Mesenchymal stem cell (in vitro differentiated cells and primary cell): ENCODE results near the gene ELN.
A peak's percentile ranks its signal among the peaks of the same experiment; 100 is the strongest.

Source experiments
- DNase-seq: peaks from one replicate; pipeline ENCODE4 v3.0.0-alpha.2; 2013
- H2AFZ ChIP-seq: one replicate; pipeline ENCODE4 v1.6.1; 2013; ENCODE audit warnings: low read depth, mild to moderate bottlenecking, control low read depth, inconsistent platforms, low read length, moderate library complexity
- H2AK5ac ChIP-seq: 2 replicates; pipeline ENCODE4 v1.6.1; 2013; ENCODE audit warnings: low read length, moderate library complexity, mild to moderate bottlenecking, inconsistent platforms; ENCODE audit not compliant: severe bottlenecking
- H2BK120ac ChIP-seq: one replicate; pipeline ENCODE4 v1.6.1; 2013; ENCODE audit warnings: low read depth, mild to moderate bottlenecking, inconsistent platforms, low read length, moderate library complexity
- H2BK12ac ChIP-seq, 2 experiments: one replicate each; pipeline ENCODE4 v1.6.1; 2013; ENCODE audit warnings: inconsistent platforms in 2 of 2, low read length in 2 of 2, mild to moderate bottlenecking in 2 of 2, moderate library complexity in 2 of 2, control low read depth in 1 of 2
- H2BK15ac ChIP-seq: one replicate; pipeline ENCODE4 v1.6.1; 2013; ENCODE audit warnings: mild to moderate bottlenecking, low read depth, inconsistent platforms; ENCODE audit not compliant: poor library complexity, severe bottlenecking
- H2BK5ac ChIP-seq: 2 replicates; pipeline ENCODE4 v1.6.1; 2013; ENCODE audit warnings: low read depth, mild to moderate bottlenecking, low read length, control low read depth, inconsistent platforms; ENCODE audit not compliant: poor library complexity, severe bottlenecking
- H3K14ac ChIP-seq, 2 experiments: one replicate each; pipeline ENCODE4 v1.6.1; 2013; ENCODE audit warnings: inconsistent platforms in 2 of 2, low read length in 2 of 2, control low read depth in 1 of 2, mild to moderate bottlenecking in 1 of 2, moderate library complexity in 1 of 2
- H3K18ac ChIP-seq, 2 experiments: one replicate each; pipeline ENCODE4 v1.6.1; 2013; ENCODE audit warnings: inconsistent platforms in 2 of 2, low read length in 2 of 2, control low read depth in 1 of 2, low read depth in 1 of 2, mild to moderate bottlenecking in 1 of 2
- H3K23ac ChIP-seq, 2 experiments: one replicate each; pipeline ENCODE4 v1.6.1; 2013; ENCODE audit warnings: inconsistent platforms in 2 of 2, low read length in 2 of 2, mild to moderate bottlenecking in 2 of 2, moderate library complexity in 2 of 2, control low read depth in 1 of 2
- H3K27ac ChIP-seq: 2 replicates; pipeline ENCODE4 v1.5.1; 2013; ENCODE audit warnings: mild to moderate bottlenecking, moderate library complexity, low read length, control low read depth, inconsistent platforms; ENCODE audit not compliant: poor library complexity, severe bottlenecking
- H3K27me3 ChIP-seq, 2 experiments: 2 replicates each; pipeline versions ENCODE4 v1.6.1 to v1.7.0; 2013; ENCODE audit warnings: low read length in 2 of 2, mild to moderate bottlenecking in 2 of 2, moderate library complexity in 2 of 2, control low read depth in 1 of 2, inconsistent platforms in 1 of 2; ENCODE audit not compliant: control insufficient read depth in 1 of 2, insufficient read depth in 1 of 2
- H3K36me3 ChIP-seq, 2 experiments: 2 replicates each; pipeline versions ENCODE4 v1.6.1 to v1.7.0; 2013; ENCODE audit warnings: low read length in 2 of 2, control low read depth in 1 of 2, inconsistent platforms in 1 of 2, low read depth in 1 of 2, mild to moderate bottlenecking in 1 of 2; ENCODE audit not compliant: insufficient read depth in 2 of 2, control insufficient read depth in 1 of 2
- H3K4ac ChIP-seq, 2 experiments: one replicate each; pipeline ENCODE4 v1.6.1; 2013; ENCODE audit warnings: inconsistent platforms in 2 of 2, low read length in 2 of 2, mild to moderate bottlenecking in 2 of 2, moderate library complexity in 2 of 2, control low read depth in 1 of 2, low read depth in 1 of 2
- H3K4me1 ChIP-seq: 2 replicates; pipeline ENCODE4 v1.6.1; 2013; ENCODE audit warnings: low read depth, low read length, control low read depth; ENCODE audit not compliant: control insufficient read depth, insufficient read depth
- H3K4me2 ChIP-seq: 2 replicates; pipeline ENCODE4 v1.6.1; 2013; ENCODE audit warnings: low read length, mild to moderate bottlenecking, inconsistent platforms; ENCODE audit not compliant: poor library complexity, severe bottlenecking
- H3K4me3 ChIP-seq, 2 experiments: 2 replicates each; pipeline versions ENCODE4 v1.5.1 to v1.7.0; 2013; ENCODE audit warnings: low read length in 2 of 2, mild to moderate bottlenecking in 2 of 2, control low read depth in 1 of 2, low read depth in 1 of 2; ENCODE audit not compliant: insufficient read depth in 1 of 2
- H3K79me1 ChIP-seq: replicated peaks from 2 replicates; pipeline ENCODE4 v1.6.1; 2013; ENCODE audit warnings: mild to moderate bottlenecking, control low read depth, low read length, inconsistent platforms; ENCODE audit not compliant: poor library complexity, severe bottlenecking
- H3K9ac ChIP-seq: 2 replicates; pipeline ENCODE4 v1.7.0; 2013; ENCODE audit warnings: mild to moderate bottlenecking, low read length, moderate library complexity
- H3K9me3 ChIP-seq: 2 replicates; pipeline ENCODE4 v1.7.0; 2013; ENCODE audit warnings: mild to moderate bottlenecking, low read length; ENCODE audit not compliant: control insufficient read depth
- H4K8ac ChIP-seq: one replicate; pipeline ENCODE4 v1.6.1; 2013; ENCODE audit warnings: inconsistent platforms, mild to moderate bottlenecking, low read length, moderate library complexity
- H4K91ac ChIP-seq: one replicate; pipeline ENCODE4 v1.6.1; 2013; ENCODE audit warnings: mild to moderate bottlenecking, low read length, inconsistent platforms
- WGBS: methylation state at CpG from one replicate; pipeline ENCODE4 v1.1.7; 2013; ENCODE audit warnings: mixed read lengths; 5-methylcytosine and 5-hydroxymethylcytosine counted together

ELN gene

DNA sequence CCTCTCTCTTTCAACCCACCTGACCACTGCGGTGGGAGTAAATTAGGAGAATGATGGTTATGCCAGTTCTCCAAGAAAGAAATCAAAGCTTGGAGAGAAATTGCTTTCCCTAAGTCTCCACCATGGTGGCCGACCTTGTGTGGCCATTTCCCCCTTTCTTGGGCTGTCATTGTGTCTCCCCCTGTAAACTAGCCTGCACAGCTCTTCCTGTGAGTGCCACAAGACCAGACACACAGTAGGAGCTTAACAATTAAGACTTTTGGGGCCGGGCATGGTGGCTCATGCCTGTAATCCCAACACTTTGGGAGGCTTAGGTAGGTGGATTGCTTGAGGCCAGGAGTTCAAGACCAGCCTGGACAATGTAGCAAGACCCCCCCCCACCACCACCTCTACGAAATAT is 36.7 kb downstream of the ELN start:
- peaks cover 0 to 5% of the 10 kb centered on the region in 2 experiments for H3K36me3 ChIP-seq
- H3K14ac ChIP-seq: no peak overlapping the region
- 93% methylated on average over 3 of the region's 4 CpGs for WGBS
- no peak overlapping the region for H2AK5ac ChIP-seq
- H3K27me3 ChIP-seq: no peaks in the 10 kb centered on the region
- H2BK15ac ChIP-seq: no peak overlapping the region
- H3K18ac ChIP-seq: no peak overlapping the region
- H3K4me3 ChIP-seq: no peak overlapping the region
- peaks cover 9% of the 10 kb centered on the region for H3K4me1 ChIP-seq
- no peak overlapping the region for H3K4me2 ChIP-seq
- H2BK12ac ChIP-seq: no peak overlapping the region
- no peak overlapping the region for H2BK120ac ChIP-seq
- no peak overlapping the region for H2BK5ac ChIP-seq
- no peak for DNase-seq
- no peak overlapping the region for H3K4ac ChIP-seq
- H4K91ac ChIP-seq: no peak overlapping the region
- H3K9me3 ChIP-seq: no peaks in the 10 kb centered on the region
- H2AFZ ChIP-seq: no peak overlapping the region
- H3K9ac ChIP-seq: no peak overlapping the region
- no peak overlapping the region for H3K23ac ChIP-seq
- no peak overlapping the region for H3K27ac ChIP-seq
- H3K79me1 ChIP-seq: no peaks in the 10 kb centered on the region
- no peak overlapping the region for H4K8ac ChIP-seq

GRCh38 chr7:74066626-74067025 is 38.7 kb downstream of the ELN start:
- no peak for DNase-seq
- 72% methylated on average over 3 of the region's 3 CpGs for WGBS

DNA sequence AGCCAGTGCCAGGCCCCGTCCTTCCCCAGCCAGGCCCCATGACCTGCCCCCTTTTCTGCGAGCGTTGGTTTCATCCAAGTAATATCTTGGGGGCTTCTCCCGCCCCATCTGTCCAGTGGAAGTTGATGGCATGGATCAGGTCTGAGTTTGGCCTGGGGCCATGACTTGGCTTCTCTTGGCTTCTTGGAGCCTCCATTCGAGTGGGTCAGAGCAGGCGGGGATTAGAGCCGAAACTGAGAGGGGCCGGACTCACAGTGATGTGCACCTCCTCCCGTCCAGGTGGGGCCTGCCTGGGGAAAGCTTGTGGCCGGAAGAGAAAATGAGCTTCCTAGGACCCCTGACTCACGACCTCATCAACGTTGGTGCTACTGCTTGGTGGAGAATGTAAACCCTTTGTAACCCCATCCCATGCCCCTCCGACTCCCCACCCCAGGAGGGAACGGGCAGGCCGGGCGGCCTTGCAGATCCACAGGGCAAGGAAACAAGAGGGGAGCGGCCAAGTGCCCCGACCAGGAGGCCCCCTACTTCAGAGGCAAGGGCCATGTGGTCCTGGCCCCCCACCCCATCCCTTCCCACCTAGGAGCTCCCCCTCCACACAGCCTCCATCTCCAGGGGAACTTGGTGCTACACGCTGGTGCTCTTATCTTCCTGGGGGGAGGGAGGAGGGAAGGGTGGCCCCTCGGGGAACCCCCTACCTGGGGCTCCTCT is 40.6 kb downstream of the ELN start:
- Histone ChIP-seq H3K79me1 (no peaks in the 10 kb centered on the region), H3K27ac (no peak overlapping the region), H2BK120ac (no peak overlapping the region), H3K9me3 (no peaks in the 10 kb centered on the region), H2AFZ (no peak overlapping the region), H3K18ac (no peak overlapping the region), H2AK5ac (no peak overlapping the region), H2BK5ac (no peak overlapping the region), H3K14ac (no peak overlapping the region), H4K91ac (no peak overlapping the region), H3K4me1 (no peaks in the 10 kb centered on the region), H3K4me2 (no peak overlapping the region), H2BK15ac (no peak overlapping the region), H3K23ac (no peak overlapping the region), H2BK12ac (no peak overlapping the region), H3K4ac (no peak overlapping the region), H3K4me3 (no peak overlapping the region), H3K9ac (peak overlapping the region; percentile 26), H3K27me3 (no peaks in the 10 kb centered on the region), H3K36me3 (peaks cover 0 to 3% of the 10 kb centered on the region in 2 experiments), H4K8ac (no peak overlapping the region)
- 92% methylated on average over 16 of the region's 20 CpGs for WGBS
- DNase-seq: no peak

More at GRCh38 chr7:74066626-74067025, 38.7 kb downstream of the ELN start:
- Histone ChIP-seq H2BK12ac (no peak overlapping the region), H3K4me2 (no peak overlapping the region), H2BK15ac (no peak overlapping the region), H4K8ac (no peak overlapping the region), H2BK120ac (no peak overlapping the region), H2AFZ (no peak overlapping the region), H3K79me1 (no peaks in the 10 kb centered on the region), H3K4me1 (peaks cover 7% of the 10 kb centered on the region), H3K27me3 (no peaks in the 10 kb centered on the region), H3K23ac (no peak overlapping the region), H4K91ac (no peak overlapping the region), H3K36me3 (peaks cover 0 to 5% of the 10 kb centered on the region in 2 experiments), H3K4ac (no peak overlapping the region), H3K18ac (no peak overlapping the region), H2BK5ac (no peak overlapping the region), H3K14ac (peak overlapping the region in 1 of 2 experiments; percentile 18), H3K9ac (no peak overlapping the region), H3K4me3 (no peak overlapping the region), H3K27ac (no peak overlapping the region), H3K9me3 (no peaks in the 10 kb centered on the region), H2AK5ac (no peak overlapping the region)

DNA sequence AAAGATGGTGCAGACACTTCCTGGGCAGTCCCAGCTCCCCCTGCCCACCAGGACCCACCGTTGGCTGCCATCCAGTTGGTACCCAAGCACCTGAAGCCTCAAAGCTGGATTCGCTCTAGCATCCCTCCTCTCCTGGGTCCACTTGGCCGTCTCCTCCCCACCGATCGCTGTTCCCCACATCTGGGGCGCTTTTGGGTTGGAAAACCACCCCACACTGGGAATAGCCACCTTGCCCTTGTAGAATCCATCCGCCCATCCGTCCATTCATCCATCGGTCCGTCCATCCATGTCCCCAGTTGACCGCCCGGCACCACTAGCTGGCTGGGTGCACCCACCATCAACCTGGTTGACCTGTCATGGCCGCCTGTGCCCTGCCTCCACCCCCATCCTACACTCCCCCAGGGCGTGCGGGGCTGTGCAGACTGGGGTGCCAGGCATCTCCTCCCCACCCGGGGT is 41.1 kb downstream of the ELN start:
- Histone ChIP-seq H4K8ac (no peak overlapping the region), H3K4me3 (no peak overlapping the region), H3K4ac (no peak overlapping the region), H3K79me1 (no peaks in the 10 kb centered on the region), H3K4me2 (no peak overlapping the region), H3K27me3 (no peaks in the 10 kb centered on the region), H2BK120ac (no peak overlapping the region), H4K91ac (no peak overlapping the region), H3K14ac (no peak overlapping the region), H2AFZ (no peak overlapping the region), H2BK12ac (no peak overlapping the region), H3K9ac (no peak overlapping the region), H3K9me3 (no peaks in the 10 kb centered on the region), H3K18ac (no peak overlapping the region), H3K4me1 (no peaks in the 10 kb centered on the region), H3K36me3 (no peaks in the 10 kb centered on the region), H2BK15ac (no peak overlapping the region), H2BK5ac (no peak overlapping the region), H2AK5ac (no peak overlapping the region), H3K27ac (no peak overlapping the region), H3K23ac (no peak overlapping the region)
- 90% methylated on average over 16 of the region's 16 CpGs for WGBS
- DNase-seq: no peak
